PFSK-1 (cell line): ENCODE results near the gene SASH1.

Experiments used
- FOXP2 ChIP-seq: optimal IDR thresholded peaks from 2 replicates; pipeline ENCODE3; 2011; ENCODE audit warnings: borderline replicate concordance, control low read depth, inconsistent platforms; ENCODE audit not compliant: insufficient read depth; ENCODE audit errors: extremely low read length, extremely low read depth
- POLR2AphosphoS5 ChIP-seq: IDR thresholded peaks from 2 replicates; pipeline ENCODE4 v1.6.1; 2012; ENCODE audit warnings: low read depth, mild to moderate bottlenecking, control low read depth, low read length, moderate library complexity
- SIN3A ChIP-seq: IDR thresholded peaks from 2 replicates; pipeline ENCODE4 v1.6.1; 2012; ENCODE audit warnings: mild to moderate bottlenecking, low read length, moderate library complexity, borderline replicate concordance; ENCODE audit not compliant: insufficient read depth
- TAF1 ChIP-seq: IDR thresholded peaks from 2 replicates; pipeline ENCODE4 v1.6.1; 2012; ENCODE audit warnings: low read length, control low read depth, borderline replicate concordance; ENCODE audit not compliant: insufficient read depth
- TF ChIP-seq, protein P1 (sequence below), 2 experiments: IDR thresholded peaks; 2 replicates each; pipeline versions ENCODE4 v1.6.1 to v1.8.0; 2011 to 2012; ENCODE audit warnings: low read depth in 2 of 2, low read length in 2 of 2, control low read depth in 1 of 2, inconsistent platforms in 1 of 2, mild to moderate bottlenecking in 1 of 2, moderate library complexity in 1 of 2; ENCODE audit not compliant: insufficient read depth in 1 of 2

SASH1 gene

DNA sequence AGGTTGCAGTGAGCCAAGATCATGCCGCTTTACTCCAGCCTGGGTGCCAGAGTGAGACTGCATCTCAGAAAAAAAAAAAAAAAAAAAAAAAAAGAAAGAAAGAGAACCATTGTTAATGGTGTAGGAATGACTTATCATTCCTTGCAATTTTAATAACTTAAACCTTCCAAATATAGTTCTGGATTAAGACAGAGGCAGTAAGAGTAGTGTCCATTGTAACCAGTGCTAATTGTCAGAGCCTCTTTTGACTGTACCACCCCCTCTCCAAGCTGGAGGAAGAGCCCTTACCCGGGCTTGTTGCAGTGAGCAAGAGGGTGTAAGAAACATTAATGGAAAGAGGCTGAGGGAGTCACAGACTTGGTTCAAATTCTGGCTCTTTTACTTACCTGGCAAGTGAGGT is 53.8 kb downstream of the SASH1 start:
- TF ChIP-seq, protein P1, sequence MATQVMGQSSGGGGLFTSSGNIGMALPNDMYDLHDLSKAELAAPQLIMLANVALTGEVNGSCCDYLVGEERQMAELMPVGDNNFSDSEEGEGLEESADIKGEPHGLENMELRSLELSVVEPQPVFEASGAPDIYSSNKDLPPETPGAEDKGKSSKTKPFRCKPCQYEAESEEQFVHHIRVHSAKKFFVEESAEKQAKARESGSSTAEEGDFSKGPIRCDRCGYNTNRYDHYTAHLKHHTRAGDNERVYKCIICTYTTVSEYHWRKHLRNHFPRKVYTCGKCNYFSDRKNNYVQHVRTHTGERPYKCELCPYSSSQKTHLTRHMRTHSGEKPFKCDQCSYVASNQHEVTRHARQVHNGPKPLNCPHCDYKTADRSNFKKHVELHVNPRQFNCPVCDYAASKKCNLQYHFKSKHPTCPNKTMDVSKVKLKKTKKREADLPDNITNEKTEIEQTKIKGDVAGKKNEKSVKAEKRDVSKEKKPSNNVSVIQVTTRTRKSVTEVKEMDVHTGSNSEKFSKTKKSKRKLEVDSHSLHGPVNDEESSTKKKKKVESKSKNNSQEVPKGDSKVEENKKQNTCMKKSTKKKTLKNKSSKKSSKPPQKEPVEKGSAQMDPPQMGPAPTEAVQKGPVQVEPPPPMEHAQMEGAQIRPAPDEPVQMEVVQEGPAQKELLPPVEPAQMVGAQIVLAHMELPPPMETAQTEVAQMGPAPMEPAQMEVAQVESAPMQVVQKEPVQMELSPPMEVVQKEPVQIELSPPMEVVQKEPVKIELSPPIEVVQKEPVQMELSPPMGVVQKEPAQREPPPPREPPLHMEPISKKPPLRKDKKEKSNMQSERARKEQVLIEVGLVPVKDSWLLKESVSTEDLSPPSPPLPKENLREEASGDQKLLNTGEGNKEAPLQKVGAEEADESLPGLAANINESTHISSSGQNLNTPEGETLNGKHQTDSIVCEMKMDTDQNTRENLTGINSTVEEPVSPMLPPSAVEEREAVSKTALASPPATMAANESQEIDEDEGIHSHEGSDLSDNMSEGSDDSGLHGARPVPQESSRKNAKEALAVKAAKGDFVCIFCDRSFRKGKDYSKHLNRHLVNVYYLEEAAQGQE (IDR thresholded peaks at IDR 0.05; ENCODE audit: insufficient read depth in 1 of 2, low read depth in 2 of 2, low read length in 2 of 2): no peak
- TF ChIP-seq POLR2AphosphoS5 (no peak), FOXP2 (no peak), SIN3A (no peak), TAF1 (no peak)

DNA sequence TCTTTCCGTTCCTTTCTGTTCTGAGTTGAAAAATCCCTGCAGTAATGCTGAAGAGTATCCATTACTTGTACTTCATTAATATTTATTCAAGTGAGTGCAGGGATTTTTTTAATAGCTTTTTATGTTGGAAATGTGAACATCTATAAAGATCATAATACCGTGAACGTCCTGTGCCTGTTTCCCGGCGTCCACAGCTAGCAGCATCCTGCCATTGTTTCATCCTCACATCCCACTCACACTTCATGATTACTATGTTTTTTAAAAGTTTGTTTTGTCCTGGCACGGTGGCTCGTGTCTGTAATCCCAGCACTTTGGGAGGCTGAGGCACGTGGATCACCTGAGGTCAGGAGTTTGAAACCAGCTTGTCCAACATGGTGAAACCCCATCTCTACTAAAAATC is 54.3 kb downstream of the SASH1 start:
- TF ChIP-seq, protein P1 (IDR thresholded peaks at IDR 0.05; ENCODE audit: insufficient read depth in 1 of 2, low read depth in 2 of 2, low read length in 2 of 2): no peak
- no peak for TF ChIP-seq TAF1
- TF ChIP-seq SIN3A: no peak
- TF ChIP-seq FOXP2: no peak
- no peak for TF ChIP-seq POLR2AphosphoS5

DNA sequence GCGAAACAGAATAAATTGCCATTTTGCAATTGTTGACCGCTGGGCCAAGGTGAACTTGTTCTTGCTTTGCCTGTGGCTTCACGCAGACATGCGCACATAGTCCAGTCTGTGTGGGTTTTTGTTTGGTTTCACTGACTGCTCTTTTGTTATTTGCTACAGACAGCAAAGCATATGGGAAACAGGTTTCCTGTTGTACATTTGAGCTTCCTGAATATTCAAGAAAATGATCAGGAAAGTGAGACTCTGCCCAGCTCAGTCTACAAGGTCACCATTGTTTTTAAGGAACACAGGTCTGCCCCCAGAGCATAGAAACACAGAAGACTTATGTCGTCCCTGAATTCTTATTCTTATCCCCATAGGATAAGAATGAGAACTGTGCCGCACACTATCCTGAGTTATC is 55.6 kb downstream of the SASH1 start:
- no peak for TF ChIP-seq SIN3A
- TF ChIP-seq, protein P1 (IDR thresholded peaks at IDR 0.05; ENCODE audit: insufficient read depth in 1 of 2, low read depth in 2 of 2, low read length in 2 of 2): no peak
- TF ChIP-seq FOXP2: no peak
- TF ChIP-seq POLR2AphosphoS5: no peak
- no peak for TF ChIP-seq TAF1

DNA sequence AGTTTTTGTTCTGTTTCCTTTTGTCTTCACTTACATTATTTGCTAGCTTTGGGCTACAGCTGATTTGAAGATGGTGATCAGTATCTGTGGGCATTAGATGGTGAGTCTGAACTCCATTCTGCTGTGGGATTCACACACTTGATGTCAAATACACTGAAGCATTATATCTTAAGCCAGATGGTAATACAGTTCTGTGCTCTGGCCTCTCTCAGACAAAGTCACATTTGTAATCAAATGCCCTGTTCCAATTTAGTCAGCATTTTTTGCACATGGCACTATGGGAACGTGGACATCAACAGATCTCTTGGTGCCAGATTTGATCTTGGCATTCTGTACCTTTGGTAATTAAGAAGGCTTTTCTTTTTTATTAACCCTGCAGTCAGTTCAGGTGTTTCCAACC is 56.0 kb downstream of the SASH1 start:
- TF ChIP-seq, protein P1 (IDR thresholded peaks at IDR 0.05; ENCODE audit: insufficient read depth in 1 of 2, low read depth in 2 of 2, low read length in 2 of 2): no peak
- TF ChIP-seq FOXP2 (no peak), POLR2AphosphoS5 (no peak), TAF1 (no peak), SIN3A (no peak)

DNA sequence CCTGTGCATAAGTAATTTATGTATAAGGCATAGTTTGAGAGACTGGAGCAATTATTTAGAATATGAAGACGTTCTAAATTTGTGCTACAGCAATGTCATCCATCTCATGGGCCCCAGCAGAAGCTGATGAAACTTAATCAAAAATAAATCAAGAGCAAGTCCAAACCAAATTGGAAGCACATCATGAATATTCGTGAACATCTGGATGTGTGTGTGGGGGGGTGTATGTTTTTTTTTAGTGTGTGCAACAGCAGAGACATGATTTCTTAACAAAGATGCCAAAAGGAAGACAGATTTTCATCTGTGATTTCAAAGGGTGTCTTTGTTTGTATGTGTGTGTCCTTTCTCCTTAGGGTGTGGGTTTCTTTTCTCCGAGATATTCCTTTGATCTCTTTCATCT is 58.9 kb downstream of the SASH1 start:
- no peak for TF ChIP-seq FOXP2
- TF ChIP-seq, protein P1 (IDR thresholded peaks at IDR 0.05; ENCODE audit: insufficient read depth in 1 of 2, low read depth in 2 of 2, low read length in 2 of 2): no peak
- no peak for TF ChIP-seq SIN3A
- no peak for TF ChIP-seq POLR2AphosphoS5
- no peak for TF ChIP-seq TAF1
